ENCODE data around the gene CILP2. TPM values are rescaled to one million over a fixed set of nuclear protein-coding genes. Genes with fewer than 3 reads are reported as not detected.

CILP2 gene
- total RNA-seq, 1 donor from 2014 or later, result 40.9 TPM

- peak overlapping the region; percentile 55 for H3K27ac Mint-ChIP-seq (ENCODE audit: unreplicated experiment)
- H3K27me3 Mint-ChIP-seq (ENCODE audit: unreplicated experiment), result peaks cover 29% of the 10 kb centered on the region
- peaks cover 18% of the 10 kb centered on the region for H3K4me1 Mint-ChIP-seq (ENCODE audit: low read depth, unreplicated experiment)
- no peaks in the 10 kb centered on the region for H3K36me3 Mint-ChIP-seq (ENCODE audit: unreplicated experiment)
- peaks cover 9% of the 10 kb centered on the region for H3K9me3 Mint-ChIP-seq (ENCODE audit: unreplicated experiment)
- TF ChIP-seq CTCF (IDR thresholded peaks at IDR 0.05; ENCODE audit: partially characterized antibody, unreplicated experiment), result no peak
- peak; percentile 23 for DNase-seq
- peak overlapping the region; percentile 64 for H3K4me3 Mint-ChIP-seq (ENCODE audit: unreplicated experiment)
These were observed 703 bp upstream of the CILP2 start for GRCh38 chr19:19537075-19538048.

DNA sequence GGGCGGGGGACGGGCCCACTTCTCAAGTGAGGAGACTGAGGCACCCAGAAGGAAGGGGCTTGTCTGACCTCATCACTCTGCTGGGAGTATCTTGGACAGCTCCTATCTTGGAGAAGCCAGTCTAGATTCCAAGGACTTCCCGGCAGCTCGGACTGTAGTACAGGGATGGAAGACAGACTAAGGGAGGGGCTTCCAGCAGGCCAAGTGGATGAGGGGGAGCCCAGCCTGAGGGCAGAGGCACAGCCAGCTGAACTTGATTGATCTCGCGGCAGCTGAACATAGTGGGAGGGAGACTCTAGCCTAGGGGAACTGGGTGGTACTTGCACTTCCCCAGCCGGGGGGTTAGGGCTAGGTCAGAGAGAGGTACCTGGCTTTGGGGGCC lies 711 bp downstream of the CILP2 start:
- peak; percentile 51 for DNase-seq
- Mint-ChIP-seq H3K27ac (ENCODE audit: unreplicated experiment) (peak overlapping the region; percentile 57), H3K4me3 (ENCODE audit: unreplicated experiment) (peak overlapping the region; percentile 84), H3K27me3 (ENCODE audit: unreplicated experiment) (peaks cover 29% of the 10 kb centered on the region), H3K36me3 (ENCODE audit: unreplicated experiment) (no peaks in the 10 kb centered on the region), H3K9me3 (ENCODE audit: unreplicated experiment) (peaks cover 11% of the 10 kb centered on the region), H3K4me1 (ENCODE audit: low read depth, unreplicated experiment) (peaks cover 13% of the 10 kb centered on the region)
- no peak for TF ChIP-seq CTCF (IDR thresholded peaks at IDR 0.05; ENCODE audit: partially characterized antibody, unreplicated experiment)

GRCh38 chr19:19539698-19540063 lies 1.6 kb downstream of the CILP2 start:
- H3K27ac Mint-ChIP-seq (ENCODE audit: unreplicated experiment), result no peak overlapping the region
- DNase-seq, result no peak
- peaks cover 22% of the 10 kb centered on the region for H3K27me3 Mint-ChIP-seq (ENCODE audit: unreplicated experiment)
- peaks cover 8% of the 10 kb centered on the region for H3K9me3 Mint-ChIP-seq (ENCODE audit: unreplicated experiment)
- no peaks in the 10 kb centered on the region for H3K36me3 Mint-ChIP-seq (ENCODE audit: unreplicated experiment)
- H3K4me3 Mint-ChIP-seq (ENCODE audit: unreplicated experiment), result no peak overlapping the region
- H3K4me1 Mint-ChIP-seq (ENCODE audit: low read depth, unreplicated experiment), result peaks cover 7% of the 10 kb centered on the region
- TF ChIP-seq CTCF (IDR thresholded peaks at IDR 0.05; ENCODE audit: partially characterized antibody, unreplicated experiment), result no peak

DNA sequence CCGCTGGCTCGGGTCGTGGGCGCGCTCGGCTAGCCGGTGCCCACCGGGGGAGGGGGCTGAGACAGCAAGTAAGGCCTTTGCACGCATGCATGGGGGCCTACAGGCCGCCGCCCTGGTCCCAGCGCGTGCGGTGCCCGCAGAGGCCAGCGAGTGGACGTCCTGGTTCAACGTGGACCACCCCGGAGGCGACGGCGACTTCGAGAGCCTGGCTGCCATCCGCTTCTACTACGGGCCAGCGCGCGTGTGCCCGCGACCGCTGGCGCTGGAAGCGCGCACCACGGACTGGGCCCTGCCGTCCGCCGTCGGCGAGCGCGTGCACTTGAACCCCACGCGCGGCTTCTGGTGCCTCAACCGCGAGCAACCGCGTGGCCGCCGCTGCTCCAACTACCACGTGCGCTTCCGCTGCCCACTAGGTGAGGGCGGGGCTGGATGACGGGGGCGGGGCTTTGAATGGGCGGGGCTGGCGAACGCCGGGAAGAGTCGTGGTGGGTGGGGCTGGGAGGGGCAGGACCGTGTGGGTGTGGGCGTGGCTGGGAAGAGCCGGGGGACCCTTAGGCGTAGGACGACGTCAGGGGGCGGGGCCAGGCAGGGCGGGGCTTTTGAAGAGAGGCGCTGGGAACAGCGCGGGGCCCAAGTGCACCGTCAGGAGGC lies 2.1 kb downstream of the CILP2 start:
- H3K36me3 Mint-ChIP-seq (ENCODE audit: unreplicated experiment), result no peaks in the 10 kb centered on the region
- no peak overlapping the region for H3K27ac Mint-ChIP-seq (ENCODE audit: unreplicated experiment)
- peaks cover 7% of the 10 kb centered on the region for H3K4me1 Mint-ChIP-seq (ENCODE audit: low read depth, unreplicated experiment)
- DNase-seq, result peak; percentile 85
- peak overlapping the region; percentile 69 for H3K4me3 Mint-ChIP-seq (ENCODE audit: unreplicated experiment)
- H3K27me3 Mint-ChIP-seq (ENCODE audit: unreplicated experiment), result peaks cover 22% of the 10 kb centered on the region
- no peak for TF ChIP-seq CTCF (IDR thresholded peaks at IDR 0.05; ENCODE audit: partially characterized antibody, unreplicated experiment)
- peaks cover 8% of the 10 kb centered on the region for H3K9me3 Mint-ChIP-seq (ENCODE audit: unreplicated experiment)
